ENCODE data around the gene AEBP2. TPM values are rescaled to one million over a fixed set of nuclear protein-coding genes. Genes with fewer than 3 reads are reported as not detected.

Gene AEBP2
- total RNA-seq, 4 donors from 2014 or later, result 9.2 to 22.2 (median 13.2) TPM

DNA sequence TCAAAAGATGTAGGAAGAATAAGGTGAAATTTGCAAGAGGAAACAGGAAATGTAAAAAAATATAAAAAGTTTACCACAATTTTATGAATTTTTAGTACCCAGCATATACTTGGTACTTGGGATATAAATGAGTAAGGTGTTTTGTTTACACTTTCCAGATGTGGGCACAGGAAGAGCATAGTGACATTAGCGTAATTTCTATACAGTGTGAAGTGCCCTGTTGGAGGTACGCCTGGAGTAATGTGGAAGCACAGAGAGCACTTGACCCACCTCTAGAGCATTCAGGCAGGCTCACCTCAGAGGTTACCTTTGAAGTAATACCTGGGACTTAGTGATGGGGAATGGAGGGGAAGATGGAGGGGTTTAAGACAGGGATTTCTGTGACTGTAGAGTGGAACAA is 89.5 kb downstream of the AEBP2 start:
- no peak overlapping the region for H3K4me3 ChIP-seq
- no peaks in the 10 kb centered on the region for H3K9me3 ChIP-seq
- DNase-seq, result no peak
- intact Hi-C loops (cut with DNase I; ENCODE audit: low total_unique reads), result no loop called here
- TF ChIP-seq, protein P1, sequence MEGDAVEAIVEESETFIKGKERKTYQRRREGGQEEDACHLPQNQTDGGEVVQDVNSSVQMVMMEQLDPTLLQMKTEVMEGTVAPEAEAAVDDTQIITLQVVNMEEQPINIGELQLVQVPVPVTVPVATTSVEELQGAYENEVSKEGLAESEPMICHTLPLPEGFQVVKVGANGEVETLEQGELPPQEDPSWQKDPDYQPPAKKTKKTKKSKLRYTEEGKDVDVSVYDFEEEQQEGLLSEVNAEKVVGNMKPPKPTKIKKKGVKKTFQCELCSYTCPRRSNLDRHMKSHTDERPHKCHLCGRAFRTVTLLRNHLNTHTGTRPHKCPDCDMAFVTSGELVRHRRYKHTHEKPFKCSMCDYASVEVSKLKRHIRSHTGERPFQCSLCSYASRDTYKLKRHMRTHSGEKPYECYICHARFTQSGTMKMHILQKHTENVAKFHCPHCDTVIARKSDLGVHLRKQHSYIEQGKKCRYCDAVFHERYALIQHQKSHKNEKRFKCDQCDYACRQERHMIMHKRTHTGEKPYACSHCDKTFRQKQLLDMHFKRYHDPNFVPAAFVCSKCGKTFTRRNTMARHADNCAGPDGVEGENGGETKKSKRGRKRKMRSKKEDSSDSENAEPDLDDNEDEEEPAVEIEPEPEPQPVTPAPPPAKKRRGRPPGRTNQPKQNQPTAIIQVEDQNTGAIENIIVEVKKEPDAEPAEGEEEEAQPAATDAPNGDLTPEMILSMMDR (IDR thresholded peaks at IDR 0.05 in 4 of 5, conservative IDR thresholded peaks at IDR 0.05 in 1 of 5), result no peak
- TF ChIP-seq POLR2A (IDR thresholded peaks at IDR 0.05), result no peak
- no peaks in the 10 kb centered on the region for H3K27me3 ChIP-seq
- in situ Hi-C loops (cut with MboI; ENCODE audit: low sequenced_read_pairs in 4 of 4), result no loop called here
- H3K4me1 ChIP-seq, result peaks cover 3 to 4% of the 10 kb centered on the region in 2 donors
- H3K36me3 ChIP-seq, result no peaks in the 10 kb centered on the region
- no peak overlapping the region for H3K27ac ChIP-seq
- no peak for ATAC-seq

DNA sequence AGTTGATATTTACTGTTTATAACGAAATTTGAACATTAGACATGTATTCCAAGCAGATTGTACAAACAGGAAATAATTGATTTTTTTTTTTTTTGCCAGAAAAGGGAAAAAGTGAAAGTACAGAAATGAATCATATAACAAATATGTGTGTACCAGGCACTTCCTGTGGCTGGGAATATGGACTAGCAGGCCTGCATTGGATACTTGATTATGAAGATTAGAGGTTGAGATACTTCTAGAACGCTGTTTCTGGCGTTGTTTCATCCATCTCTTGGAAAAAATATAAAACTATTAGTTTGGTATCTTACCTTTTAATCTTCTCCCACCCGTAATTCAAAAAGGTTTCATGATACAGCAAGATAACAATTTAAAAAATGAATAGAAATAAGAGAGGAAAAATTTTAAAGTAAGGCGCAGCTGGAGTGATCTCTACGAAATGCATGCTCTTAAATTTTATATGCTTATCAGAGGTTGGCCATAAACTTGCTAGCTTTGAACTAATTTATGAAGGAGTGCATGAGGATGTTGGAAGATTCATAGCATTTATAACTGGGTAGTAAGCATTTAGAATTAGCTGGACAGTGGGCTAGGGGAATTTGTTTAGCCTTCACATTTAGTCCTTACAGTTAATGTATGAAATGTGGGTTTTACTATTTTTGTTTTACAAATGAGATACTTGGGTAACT is 90.8 kb downstream of the AEBP2 start:
- no peak overlapping the region for H3K4me3 ChIP-seq
- no peaks in the 10 kb centered on the region for H3K9me3 ChIP-seq
- H3K27ac ChIP-seq, result no peak overlapping the region
- peaks cover 3 to 4% of the 10 kb centered on the region in 2 donors for H3K4me1 ChIP-seq
- no peak for ATAC-seq
- no peaks in the 10 kb centered on the region for H3K36me3 ChIP-seq
- TF ChIP-seq, protein P1 (IDR thresholded peaks at IDR 0.05 in 4 of 5, conservative IDR thresholded peaks at IDR 0.05 in 1 of 5), result no peak
- TF ChIP-seq POLR2A (IDR thresholded peaks at IDR 0.05), result no peak
- H3K27me3 ChIP-seq, result no peaks in the 10 kb centered on the region
- intact Hi-C loops (cut with DNase I; ENCODE audit: low total_unique reads), result no loop called here
- in situ Hi-C loops (cut with MboI; ENCODE audit: low sequenced_read_pairs in 4 of 4), result no loop called here
- no peak for DNase-seq

DNA sequence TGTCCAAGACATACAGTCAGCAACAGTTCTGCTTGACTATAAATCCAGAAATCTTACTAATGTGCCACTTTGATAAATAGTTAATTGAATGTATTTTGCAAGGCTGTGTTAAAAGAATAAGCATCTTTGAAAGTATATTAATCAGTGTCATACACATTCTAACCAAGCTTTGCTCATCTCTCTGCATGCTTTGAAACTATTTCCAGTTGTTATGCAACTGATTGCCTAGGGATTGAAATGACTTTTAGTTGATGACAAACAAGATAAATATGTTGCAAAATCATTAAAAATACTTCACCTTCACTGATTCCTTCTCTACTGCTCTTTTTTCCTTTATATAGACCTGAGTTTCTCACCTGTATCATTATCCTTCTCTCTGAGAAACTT is 91.3 kb downstream of the AEBP2 start:
- ATAC-seq, result no peak
- intact Hi-C loops (cut with DNase I; ENCODE audit: low total_unique reads) (no loop called here), in situ Hi-C loops (cut with MboI; ENCODE audit: low sequenced_read_pairs in 4 of 4) (no loop called here)
- no peak for DNase-seq
- no peak overlapping the region for H3K4me3 ChIP-seq
- H3K27ac ChIP-seq, result no peak overlapping the region
- no peaks in the 10 kb centered on the region for H3K9me3 ChIP-seq
- TF ChIP-seq POLR2A (IDR thresholded peaks at IDR 0.05), result no peak
- TF ChIP-seq, protein P1 (IDR thresholded peaks at IDR 0.05 in 4 of 5, conservative IDR thresholded peaks at IDR 0.05 in 1 of 5), result no peak
- H3K36me3 ChIP-seq, result no peaks in the 10 kb centered on the region
- H3K4me1 ChIP-seq, result peaks cover 3 to 4% of the 10 kb centered on the region in 2 donors
- H3K27me3 ChIP-seq, result no peaks in the 10 kb centered on the region

DNA sequence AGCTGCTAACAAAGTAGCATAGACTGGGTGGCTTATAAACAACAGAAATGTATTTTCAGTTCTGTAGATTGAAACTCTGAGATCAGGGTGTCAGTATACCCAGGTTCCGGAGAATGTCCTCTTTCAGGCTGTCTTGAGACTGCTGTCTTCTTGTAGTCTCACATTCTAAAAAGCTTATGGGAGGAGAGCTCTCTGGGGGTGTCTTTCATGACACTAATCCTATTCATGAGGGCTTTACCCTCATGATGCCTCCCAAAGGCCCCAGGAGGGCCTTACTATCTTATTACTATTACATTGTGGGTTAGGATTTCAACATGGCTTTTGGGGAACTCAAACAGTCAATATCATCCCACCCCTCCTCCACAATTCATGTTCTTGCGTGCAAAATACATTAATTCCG is 94.3 kb downstream of the AEBP2 start:
- intact Hi-C loops (cut with DNase I; ENCODE audit: low total_unique reads), result no loop called here
- Histone ChIP-seq H3K9me3 (no peaks in the 10 kb centered on the region), H3K36me3 (no peaks in the 10 kb centered on the region), H3K4me3 (no peak overlapping the region), H3K27me3 (no peaks in the 10 kb centered on the region), H3K4me1 (peaks cover 3 to 4% of the 10 kb centered on the region in 2 donors), H3K27ac (no peak overlapping the region)
- TF ChIP-seq, protein P1 (IDR thresholded peaks at IDR 0.05 in 4 of 5, conservative IDR thresholded peaks at IDR 0.05 in 1 of 5), result no peak
- no peak for TF ChIP-seq POLR2A (IDR thresholded peaks at IDR 0.05)
- ATAC-seq (no peak), DNase-seq (no peak)
- in situ Hi-C loops (cut with MboI; ENCODE audit: low sequenced_read_pairs in 4 of 4), result no loop called here

DNA sequence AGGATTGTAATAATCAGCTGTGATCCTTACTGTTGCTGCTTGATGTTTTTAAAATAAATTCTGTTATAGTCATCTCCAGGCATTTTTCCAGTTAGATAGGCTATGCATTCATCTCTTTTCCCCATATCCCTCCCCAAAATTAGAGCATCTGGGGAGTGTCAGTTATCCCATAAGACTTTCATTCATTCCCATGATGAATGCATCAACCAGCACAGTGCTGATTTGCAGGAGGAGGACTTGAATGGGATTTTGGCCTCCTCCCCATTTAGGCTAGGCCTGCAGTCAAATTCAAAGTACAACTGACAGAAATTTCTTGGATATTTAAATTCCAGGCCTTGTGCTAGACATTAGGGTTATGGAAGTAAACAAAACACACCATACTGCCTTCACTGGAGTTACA is 99.8 kb downstream of the AEBP2 start:
- ATAC-seq (no peak), DNase-seq (no peak)
- Histone ChIP-seq H3K27ac (no peak overlapping the region), H3K36me3 (no peaks in the 10 kb centered on the region), H3K4me3 (no peak overlapping the region), H3K9me3 (no peaks in the 10 kb centered on the region), H3K27me3 (no peaks in the 10 kb centered on the region), H3K4me1 (no peaks in the 10 kb centered on the region)
- TF ChIP-seq, protein P1 (IDR thresholded peaks at IDR 0.05 in 4 of 5, conservative IDR thresholded peaks at IDR 0.05 in 1 of 5), result no peak
- in situ Hi-C loops (cut with MboI; ENCODE audit: low sequenced_read_pairs in 4 of 4) (no loop called here), intact Hi-C loops (cut with DNase I; ENCODE audit: low total_unique reads) (no loop called here)

Measured in gastrocnemius medialis (tissue), 4 donors.